HK-2 (cell line): Measurements from ENCODE around the gene SRPK3.
"Not testable (repeated sequence)": the region's sequence is repeated elsewhere in the genome, so short reads cannot be mapped to it uniquely, and the experiment has no call there.

Source experiments
- DNase-seq: peaks from one replicate; pipeline ENCODE4 v3.0.0-alpha.2; 2018; ENCODE audit not compliant: unreplicated experiment

SRPK3 gene

DNA sequence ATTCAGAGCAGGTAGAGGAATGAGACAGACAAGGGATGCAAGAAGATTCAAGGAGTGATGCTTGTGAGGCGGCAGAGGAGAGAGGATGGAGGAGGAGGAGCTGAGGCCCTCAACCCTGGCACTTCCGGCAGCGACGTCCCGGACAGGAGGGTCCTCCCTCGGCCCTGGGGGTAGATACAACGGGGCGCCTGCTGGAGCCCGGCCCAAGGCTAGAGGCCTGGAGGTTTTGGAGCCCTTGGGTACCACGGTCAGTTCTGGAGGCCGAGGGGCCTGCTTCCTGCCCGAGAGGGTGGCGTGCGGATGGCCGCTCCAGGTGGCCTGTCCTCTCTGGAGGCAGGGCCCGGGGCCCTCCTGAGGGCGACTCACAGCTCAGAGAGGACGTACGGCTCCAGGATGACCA, 27.1 kb downstream of the SRPK3 start:
- DNase-seq: no peak

DNA sequence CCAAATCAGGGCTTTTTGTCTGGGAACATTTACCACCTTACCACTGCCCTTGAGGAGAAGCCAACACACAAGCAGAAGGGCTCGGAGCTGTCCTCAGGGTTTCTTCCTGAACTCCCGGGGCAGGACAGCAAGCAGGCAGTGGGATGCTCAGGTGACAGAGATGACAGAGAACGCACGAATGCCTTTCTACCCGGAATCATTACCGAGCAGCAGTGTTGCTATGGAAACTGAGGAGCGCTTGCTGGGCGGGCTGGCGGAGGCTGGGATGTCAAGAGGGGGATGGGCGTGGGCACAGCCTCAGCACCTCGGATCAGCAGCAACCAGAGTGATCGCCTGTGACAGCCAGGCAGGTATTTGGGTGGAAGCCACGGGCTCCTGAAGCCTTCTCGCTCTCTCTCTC, 31.4 kb downstream of the SRPK3 start:
- no peak for DNase-seq

DNA sequence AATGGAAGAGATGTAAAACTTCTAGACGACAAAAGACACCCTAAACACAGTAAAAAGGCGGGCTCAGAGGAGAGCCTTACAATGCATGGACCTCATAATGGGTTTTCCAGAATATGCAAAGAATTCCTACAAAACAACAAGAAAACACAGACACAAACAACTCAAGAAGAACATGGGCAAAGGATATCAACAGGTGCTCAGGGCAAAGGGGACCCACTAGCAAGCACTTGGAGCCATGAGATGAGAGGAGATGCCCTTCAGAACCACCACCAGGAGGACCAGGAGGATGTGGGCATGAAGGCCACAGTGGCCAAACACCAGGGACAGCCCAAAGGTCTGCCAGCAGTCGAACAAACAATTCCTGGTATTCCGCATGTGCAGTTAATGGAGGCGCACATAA, 32.3 kb downstream of the SRPK3 start:
- no peak for DNase-seq

DNA sequence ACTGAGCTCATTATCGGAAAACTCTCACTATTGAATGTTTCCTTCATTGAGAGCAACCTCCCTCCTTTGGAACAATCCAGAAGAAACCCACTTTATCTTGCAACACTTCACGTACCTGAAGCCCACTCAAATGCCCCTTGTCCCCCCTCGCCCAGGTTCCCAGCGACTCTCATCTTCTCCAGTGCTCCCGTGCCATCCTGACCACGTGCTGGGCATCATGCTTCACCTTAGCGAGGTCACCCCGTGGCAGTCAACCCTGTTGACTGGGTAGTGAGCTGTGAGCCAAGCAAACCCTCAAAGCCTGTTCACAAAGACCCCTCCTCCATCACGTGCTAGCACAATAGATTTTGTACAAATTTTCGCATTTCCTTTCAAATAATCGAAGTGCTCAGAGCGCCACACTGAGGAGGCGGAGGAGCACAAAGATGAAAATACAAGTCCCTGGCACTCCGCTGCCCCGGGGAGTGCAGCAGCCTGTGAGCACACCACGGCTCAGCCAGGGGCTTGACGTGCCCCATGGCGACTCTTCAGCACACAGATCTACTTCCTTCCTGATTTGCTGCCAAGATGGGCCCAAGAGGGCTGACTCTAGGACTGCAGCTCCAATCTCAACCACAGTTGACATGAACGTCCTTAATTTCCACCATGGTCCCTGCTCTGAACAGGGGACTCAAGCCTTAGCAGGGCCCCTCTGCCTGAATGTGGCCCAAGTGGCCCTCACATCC, 33.9 kb downstream of the SRPK3 start:
- DNase-seq: no peak

DNA sequence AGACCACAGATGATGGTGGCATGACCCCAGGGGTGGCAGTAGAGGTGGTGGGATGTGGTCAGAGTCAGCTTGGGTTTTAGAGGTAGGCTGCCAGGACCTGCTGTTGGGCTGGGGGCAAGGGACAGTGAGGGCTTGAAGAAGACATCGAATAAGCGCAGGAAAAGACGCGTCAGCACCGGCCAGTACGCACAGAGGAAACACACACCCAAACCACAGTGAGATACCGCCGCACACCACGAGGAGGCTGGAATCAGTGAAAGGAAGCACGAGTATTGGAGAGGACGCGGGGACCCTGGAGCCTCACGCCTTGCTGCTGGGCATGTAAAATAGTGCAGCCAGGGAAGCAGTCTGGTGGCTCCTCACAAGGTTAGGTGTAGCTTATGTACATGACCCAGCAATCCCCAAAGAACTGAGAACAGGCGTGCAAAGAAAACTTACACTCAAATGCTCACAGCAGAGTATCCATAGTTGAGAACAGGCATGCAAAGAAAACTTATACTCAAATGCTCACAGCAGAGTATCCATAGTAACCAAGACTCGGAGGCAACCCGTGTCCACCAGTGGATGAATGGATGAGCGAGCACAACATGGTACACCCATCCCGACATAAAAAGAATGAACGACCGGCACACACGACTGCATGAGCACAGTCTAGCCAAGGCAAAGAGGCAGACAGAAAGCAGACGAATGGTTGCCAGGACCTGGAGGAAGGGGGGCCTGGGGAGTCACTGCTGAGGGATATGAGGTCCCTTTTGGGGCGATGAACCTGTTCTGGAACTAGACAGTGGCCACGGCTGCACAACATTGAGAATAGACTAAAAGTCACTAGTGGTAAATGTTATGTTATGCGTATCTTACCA, 36.2 kb downstream of the SRPK3 start:
- DNase-seq: no peak

DNA sequence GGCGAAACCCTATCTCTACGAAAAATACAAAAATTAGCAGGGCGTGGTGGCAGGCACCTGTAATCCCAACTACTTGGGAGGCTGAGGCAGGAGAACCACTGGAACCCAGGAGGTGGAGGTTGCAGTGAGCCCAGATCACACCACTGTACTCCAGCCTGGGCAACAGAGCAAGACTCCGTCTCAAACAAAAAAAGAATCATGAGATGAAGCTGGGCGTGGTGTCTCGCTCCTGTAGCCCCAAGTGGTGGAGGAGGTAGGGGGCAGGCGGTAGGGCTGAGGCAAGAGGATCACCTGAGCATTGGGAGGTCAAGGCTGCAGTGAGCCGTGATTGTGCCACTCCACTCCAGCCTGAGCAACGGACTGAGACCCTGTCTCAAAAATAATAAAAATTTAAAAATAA, 37.2 kb downstream of the SRPK3 start:
- DNase-seq: not testable (repeated sequence)

DNA sequence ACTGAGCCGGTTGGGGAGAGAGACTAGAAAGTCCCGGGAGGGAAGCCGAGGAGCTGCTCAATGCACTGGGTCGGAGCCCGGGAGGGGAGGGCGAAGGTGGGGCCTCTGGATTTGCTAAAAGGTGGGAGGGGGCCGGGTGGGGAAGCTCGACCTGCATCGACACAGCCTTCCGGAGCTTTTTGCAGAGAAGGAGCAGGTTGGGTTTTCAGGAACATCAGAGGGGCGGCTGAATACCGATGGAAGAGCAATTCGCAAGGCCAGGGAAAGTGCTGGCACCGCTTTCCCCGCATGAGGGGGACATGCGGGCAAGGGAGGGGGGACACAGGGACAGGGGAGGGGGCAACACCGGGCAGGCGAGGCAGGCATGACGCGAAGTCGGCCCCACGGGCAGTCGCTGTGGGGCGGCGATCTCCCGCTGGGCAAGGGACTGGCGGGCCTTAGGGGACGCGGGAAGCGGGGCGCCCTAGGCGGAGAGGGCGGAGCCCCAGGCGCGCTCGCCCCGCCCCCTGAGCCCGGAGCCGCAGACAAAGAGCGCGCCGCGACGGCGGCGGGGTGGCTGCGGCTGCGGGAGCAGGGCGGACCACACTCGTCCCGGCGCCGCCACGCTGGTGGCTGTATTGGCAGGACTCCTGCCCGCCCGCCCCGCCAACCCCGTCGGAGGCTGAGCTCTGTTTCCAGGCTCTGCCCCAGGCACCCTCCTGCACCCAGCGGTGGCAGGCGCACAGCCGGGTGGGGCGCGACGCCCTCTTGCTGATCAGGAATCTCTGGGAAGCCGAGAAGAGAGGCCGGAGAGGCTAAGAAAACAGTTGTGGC, 37.9 kb downstream of the SRPK3 start:
- DNase-seq: peak; percentile 41

DNA sequence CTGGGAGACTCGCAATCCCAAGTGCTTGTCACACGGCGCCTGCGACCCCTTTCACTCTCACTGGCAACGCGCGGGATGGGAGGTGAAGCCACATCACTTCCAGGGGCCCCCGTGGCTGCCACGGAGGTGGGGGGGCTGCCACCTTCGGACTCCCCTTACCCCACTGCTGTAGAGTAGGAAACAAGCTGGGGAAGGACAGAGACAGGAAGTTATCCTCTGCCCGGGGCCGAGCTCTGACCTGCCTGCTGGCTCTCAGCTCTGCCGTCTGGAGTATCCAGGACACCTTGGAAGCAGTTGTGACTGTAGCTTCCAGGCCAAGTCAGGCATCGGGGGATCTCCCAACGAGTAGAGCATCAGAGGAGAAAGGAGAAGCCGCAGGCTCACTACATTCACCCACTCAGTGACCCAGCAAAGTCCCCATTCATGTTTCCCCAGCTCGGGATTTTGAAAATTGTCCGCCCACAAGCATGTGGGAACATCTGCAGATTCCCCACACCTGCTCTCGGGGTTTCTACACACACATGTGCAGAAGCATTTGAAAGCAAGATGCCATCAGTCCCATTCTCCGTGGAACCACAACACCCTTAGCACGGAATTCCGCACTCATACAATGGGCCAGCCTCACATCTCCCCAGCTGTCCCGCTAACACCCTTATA, 38.7 kb downstream of the SRPK3 start:
- no peak for DNase-seq

DNA sequence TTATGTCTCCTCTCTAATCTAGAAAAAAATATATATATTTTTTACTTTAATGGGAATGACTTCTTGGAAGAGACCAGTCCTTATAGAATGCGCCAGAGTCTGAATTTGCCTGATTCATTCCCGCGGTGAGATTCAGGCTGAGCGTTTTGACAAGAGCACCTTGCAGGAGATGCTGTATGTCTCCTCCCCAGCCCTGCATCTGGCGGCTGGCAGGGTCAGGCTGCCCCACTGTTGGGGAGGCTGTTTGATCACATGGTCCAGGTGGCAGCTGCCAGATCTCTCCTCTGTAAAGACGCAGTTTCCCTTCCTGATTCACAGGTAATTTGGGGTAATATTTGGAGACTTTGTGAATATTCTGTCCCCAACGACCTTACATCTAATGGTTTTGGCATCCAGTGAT, 39.8 kb downstream of the SRPK3 start:
- DNase-seq: no peak

DNA sequence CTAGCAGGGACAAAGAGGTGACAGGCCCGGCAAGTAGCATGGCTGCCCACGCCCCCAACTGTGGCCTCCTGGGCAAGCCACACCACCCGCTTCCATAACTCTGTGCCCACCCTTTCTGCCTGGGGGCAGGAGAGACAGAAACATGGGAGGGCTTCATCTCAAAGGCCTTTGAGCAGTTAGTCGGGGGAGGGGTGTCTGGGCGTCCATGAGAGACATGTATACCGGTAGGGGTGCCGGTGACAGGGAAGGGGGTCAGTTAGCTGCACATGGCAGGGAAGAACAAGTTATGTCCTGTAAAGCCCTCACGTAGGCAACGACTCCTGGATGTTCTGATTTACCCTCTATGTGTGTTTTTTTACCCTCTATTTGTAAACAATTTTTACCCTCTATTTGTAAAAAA, 40.2 kb downstream of the SRPK3 start:
- no peak for DNase-seq

DNA sequence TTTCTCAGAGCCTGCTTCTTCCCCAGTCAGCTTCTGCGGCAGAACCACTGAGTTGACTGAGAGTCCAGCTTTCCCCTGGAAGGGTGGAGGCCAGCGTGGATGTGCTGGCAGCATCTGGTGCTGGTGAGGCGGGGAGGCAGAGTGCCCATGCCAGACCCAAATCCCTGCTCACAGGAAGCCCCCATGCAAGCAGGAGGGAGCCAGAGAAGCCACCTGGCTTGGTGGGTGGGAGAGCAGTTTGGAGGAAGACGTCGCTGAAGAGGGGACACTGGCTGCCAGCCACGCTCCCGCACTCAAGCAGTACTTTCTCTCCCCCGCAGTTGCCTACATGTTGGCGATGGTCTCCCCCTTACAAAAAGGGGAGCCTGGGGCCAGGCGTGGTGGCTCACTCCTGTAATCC, 43.5 kb downstream of the SRPK3 start:
- no peak for DNase-seq

DNA sequence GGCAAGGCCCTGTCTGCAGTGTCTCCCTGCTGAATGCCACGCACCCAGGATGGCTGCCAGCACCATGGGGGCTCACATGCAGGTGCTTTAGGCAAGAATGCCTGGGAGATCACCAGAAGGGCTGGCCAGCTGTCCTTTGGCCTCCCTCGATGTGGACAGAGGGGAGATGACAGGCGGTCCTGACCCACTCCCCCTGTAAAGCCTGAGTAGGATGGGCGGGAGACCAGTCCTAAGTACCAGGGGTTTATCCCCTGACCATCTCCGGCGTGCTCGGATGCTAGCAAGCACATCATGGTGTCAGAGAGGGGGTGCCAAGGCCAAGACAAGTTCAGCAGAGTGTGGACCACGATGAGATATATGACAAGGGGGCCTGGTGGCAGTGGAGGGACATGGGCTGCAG, 44.2 kb downstream of the SRPK3 start:
- no peak for DNase-seq

DNA sequence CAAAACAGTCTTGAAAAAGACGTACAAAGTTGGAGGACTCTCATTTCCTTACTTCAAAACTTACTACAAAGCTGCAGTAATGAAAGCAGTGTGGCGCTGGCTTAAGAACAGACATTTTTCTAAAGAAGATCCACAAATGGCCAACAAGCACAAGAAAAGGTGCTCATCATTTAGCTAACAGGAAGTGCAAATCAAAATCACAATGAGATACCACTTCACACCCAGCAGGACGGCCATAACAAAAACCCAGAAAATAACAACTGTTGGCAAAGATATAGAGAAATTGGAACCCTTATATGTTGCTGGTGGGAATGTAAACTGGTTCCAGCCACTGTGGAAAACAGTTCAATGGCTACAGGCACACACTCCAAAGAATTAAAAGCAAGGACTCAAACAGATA, 46.2 kb downstream of the SRPK3 start:
- DNase-seq: no peak

DNA sequence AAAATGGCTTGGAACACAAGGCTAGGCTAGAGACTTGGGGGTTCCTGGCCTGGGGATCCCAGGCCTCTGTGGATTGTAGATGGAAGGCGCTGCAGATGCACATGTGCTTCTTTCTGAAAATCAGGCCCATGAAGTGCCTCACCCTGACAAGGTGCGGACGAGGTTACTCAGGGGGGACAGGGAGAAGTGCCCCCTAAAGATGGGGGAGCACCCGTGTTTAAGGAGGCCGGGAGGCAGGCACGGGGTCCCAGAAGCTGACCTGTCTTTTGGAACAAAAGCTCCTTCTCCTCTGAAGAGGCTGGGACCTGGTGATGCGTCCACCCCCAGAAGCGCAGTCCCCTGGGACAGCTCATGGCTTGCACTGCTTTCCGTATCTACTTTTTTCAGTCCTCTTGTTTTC, 47.1 kb downstream of the SRPK3 start:
- DNase-seq: no peak

DNA sequence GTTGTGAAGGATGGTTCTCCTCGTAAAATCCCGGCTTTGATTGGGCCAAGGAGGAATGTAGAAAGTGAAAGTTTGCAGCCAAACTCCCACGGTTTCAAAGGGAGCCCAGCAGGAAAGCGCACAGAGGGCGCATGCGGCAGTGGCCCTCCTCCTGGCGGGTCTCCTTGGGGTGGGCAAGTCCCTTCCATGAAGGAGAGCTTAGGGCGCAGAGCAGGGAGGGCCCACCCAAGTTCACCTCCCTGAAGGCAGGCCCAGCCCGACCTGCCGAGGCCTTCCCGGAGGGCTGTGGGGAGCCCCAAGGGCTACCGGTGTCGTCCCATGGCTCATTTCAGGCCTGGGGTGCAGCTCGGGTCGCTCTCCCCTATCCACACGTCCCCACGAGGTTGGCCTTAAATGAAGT, 47.5 kb downstream of the SRPK3 start:
- no peak for DNase-seq

DNA sequence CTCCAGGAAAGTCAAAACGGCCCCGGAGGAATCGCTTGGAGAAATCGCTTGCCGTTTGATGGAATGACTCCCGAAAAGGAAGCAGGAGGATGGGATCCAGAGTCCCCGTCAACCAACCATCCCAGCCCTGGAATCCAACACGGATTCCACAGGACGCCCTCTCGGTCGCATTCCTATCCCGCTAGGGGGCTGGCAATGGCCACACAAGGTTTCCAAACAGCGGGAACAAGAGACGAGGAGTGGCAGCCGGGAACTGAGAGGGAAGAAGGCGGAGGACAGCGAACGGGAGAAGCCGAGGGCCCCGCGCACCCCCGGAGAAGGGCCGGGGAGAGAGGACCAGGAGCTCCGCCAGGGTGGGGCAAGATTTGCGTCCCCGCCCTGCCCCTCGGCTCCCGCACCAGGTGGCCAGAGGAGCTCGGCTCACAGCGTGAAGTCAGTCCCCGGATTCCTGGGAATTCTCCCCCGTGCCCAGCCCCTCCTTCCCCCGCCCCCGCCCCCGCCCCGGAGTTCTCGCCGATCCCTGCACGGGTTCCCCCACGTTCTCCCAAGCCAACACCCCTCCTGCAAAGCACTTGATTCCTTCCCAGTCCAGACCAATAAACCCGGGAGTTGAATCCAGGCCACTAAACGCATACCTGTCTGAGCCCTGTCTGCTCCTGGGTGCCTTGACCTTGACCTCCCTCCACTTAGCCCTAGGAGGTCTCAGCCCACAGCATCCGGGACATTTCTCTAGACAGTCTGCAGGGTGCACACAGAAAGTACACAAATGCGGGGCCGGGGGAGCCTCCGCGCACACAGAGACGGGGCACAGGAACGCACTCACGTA, 48.1 kb downstream of the SRPK3 start:
- no peak for DNase-seq

DNA sequence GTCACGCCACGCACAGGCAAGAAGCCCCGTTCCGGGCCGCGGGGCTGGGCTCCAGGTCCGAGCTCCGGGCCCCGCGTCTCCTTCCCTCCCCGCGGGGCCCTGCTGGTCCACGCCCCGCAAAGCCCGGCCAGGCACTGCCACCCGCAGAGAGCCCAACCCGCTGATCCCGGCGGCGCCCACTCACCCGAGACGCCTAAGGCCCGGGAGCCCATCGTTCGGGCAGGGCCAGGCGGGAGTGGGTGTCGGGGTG, 48.6 kb downstream of the SRPK3 start:
- no peak for DNase-seq

DNA sequence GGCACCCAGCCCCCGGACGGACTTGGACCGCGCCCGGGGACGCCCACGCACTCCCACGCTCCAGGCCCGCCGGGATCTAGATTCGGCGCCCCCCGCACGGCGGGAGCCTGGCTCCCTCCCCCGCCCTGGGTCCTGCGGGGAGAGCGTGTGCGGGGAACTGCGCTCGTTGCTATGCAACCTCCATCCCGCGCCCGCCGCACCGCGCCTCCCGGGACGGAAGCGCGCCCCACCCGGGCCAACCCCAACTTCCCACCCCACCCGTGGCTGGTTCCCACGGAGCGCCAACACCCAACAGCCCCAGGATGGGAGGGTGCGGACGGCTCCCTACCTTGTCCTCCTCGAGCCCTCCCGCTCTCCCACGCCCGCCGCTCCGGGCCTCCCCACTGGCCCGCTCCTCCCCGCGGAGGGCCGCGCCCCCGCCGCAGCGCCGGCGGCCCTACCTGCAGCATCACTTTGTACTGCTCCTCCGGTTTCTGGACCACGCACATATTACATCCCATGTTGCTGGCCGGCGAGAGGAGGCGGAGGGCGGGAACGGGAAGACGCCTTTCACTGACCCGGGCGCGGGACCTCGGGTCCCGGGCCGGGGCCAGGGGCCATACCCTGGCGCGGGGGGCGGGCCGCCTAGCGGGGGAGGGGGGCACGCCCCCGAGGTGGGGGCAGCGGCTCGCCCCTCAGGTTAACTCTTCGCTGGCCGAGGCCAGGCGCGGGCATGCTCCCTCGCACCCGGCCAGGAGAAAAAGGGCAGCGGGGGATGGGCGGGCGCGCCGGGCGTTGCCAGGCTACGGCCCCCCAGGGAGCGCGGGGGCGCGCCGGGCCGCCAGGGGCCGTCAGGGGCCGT, 49.2 kb downstream of the SRPK3 start, which contains the start of gene PDZD4:
TSS of gene PDZD4 (minus strand) at position 746 of the 841 bp plus-strand sequence. CDS start at position 500, 246 bp downstream.
- no peak for DNase-seq

DNA sequence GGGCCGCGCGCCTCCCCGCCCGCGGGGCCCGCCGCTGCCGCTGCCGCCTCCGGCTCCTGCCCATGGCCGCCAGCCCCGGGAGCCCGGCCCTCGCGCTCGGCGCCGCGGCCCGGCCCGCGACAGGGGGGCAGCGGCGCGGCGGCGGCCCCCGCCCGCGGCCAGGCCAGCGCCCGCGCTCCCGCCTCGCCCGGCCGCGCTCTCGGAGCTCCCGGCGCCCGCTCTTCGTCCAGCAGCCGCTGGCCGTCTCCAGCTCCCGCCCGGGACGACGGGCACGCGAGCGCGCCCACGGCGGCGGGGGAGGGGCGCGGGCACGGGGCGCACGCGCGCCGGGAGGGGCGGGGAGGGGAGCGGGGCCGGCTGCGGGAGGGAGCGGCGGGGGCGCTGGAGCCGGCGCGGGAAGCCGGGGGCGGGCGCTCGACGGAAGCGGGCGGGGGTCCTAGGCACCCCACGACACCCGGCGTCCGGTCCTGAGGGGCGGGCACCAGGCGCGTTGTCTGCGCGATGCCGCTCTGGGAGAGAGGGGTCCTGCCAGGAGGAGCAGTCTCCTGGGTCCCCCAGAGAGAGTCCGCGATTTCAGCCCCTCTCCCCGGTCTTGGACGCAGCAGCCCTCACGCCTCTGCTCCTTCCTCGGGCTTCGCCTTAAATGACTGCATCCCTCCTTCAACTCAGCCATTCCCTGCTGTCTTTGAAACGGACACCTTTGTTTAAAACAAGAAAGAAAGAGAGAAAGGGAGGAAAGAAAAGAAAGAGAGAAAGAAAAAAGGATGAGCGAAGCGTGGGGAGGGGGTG, 50.0 kb downstream of the SRPK3 start:
- DNase-seq: no peak
